PC-3 (cell line): ENCODE results near the gene FAM149A.

Source experiments
- EZH2phosphoT487 ChIP-seq: fragments of 300-600 bp; sonication (generic); IDR thresholded peaks from 2 replicates; pipeline ENCODE4 v1.6.1; 2018; ENCODE audit warnings: mild to moderate bottlenecking, antibody characterized with exemption, low read length, borderline replicate concordance
- TF ChIP-seq, protein P1 (sequence below): fragments of 300-600 bp; sonication (generic); conservative IDR thresholded peaks from 2 replicates; pipeline ENCODE4 v1.5.1; 2017; ENCODE audit warnings: antibody characterized with exemption, low read depth, mild to moderate bottlenecking, low read length

DNA sequence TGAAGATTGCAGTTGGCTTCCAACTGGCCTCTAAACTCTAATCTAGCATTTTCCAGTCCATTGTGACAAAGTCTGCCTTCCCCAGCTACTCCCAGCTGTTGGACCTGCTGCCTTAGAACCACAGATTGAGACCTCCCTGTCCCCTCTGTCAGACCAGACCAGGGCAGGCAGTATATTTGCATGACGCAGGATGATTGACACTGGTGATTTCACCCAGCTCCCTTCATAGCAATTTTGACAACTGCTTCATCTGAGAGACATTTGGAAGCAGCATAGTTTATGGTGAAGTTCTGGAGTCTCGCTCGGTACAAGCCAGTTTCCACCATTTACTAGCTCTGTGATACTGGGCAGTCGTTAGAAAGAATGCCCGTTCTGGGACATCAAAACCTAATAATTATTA, 89.3 kb downstream of the FAM149A start:
- TF ChIP-seq, protein P1, sequence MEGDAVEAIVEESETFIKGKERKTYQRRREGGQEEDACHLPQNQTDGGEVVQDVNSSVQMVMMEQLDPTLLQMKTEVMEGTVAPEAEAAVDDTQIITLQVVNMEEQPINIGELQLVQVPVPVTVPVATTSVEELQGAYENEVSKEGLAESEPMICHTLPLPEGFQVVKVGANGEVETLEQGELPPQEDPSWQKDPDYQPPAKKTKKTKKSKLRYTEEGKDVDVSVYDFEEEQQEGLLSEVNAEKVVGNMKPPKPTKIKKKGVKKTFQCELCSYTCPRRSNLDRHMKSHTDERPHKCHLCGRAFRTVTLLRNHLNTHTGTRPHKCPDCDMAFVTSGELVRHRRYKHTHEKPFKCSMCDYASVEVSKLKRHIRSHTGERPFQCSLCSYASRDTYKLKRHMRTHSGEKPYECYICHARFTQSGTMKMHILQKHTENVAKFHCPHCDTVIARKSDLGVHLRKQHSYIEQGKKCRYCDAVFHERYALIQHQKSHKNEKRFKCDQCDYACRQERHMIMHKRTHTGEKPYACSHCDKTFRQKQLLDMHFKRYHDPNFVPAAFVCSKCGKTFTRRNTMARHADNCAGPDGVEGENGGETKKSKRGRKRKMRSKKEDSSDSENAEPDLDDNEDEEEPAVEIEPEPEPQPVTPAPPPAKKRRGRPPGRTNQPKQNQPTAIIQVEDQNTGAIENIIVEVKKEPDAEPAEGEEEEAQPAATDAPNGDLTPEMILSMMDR: no peak
- no peak for TF ChIP-seq EZH2phosphoT487
